T-cell (primary cell): ENCODE results near the gene GCNT1. TPM values are rescaled to one million over a fixed set of nuclear protein-coding genes. Genes with fewer than 3 reads are reported as not detected.
A peak's percentile ranks its signal among the peaks of the same experiment; 100 is the strongest.
"Not testable (repeated sequence)": the region's sequence is repeated elsewhere in the genome, so short reads cannot be mapped to it uniquely, and the experiment has no call there.

Experiments used
- ATAC-seq, 4 experiments: fragments of 200-7000 bp in 3 of 4; fragments of 150-1000 bp in 1 of 4; cut with Tn5 transposase; replicated peaks in 1 of 4; 1 replicate in 3 of 4; 2 replicates in 1 of 4; pipeline ENCODE4 v1.10.0; 2021; ENCODE audit warnings: moderate library complexity in 3 of 4, mild to moderate bottlenecking in 2 of 4, moderate number of reproducible peaks in 1 of 4
- CTCF ChIA-PET, 2 donors: fragments of 300-600 bp; sonication (Branson Sonifier 250); formaldehyde crosslinking; loops; one replicate each; lab custom pipeline; 2022; ENCODE audit warnings: antibody characterized with exemption in 2 of 2; lab: Charles Lee
- POLR2A ChIA-PET, 2 donors: fragments of 300-600 bp; sonication (Branson Sonifier 250); formaldehyde crosslinking; loops; one replicate each; lab custom pipeline; 2022; ENCODE audit warnings: antibody characterized with exemption in 2 of 2; lab: Charles Lee
- DNase-seq, 35 experiments: peaks; one replicate each; pipeline versions ENCODE4 v3.0.0 to v3.0.0-alpha.2; 2013 to 2023
- H3K27ac ChIP-seq: one replicate; pipeline ENCODE4 v1.5.1; 2013; ENCODE audit warnings: low read length
- H3K27me3 ChIP-seq, 2 experiments: replicated peaks in 1 of 2; 1 replicate in 1 of 2; 2 replicates in 1 of 2; pipeline versions ENCODE4 v1.6.1 to v1.7.0; 2013; ENCODE audit warnings: low read length in 1 of 2, mixed read lengths in 1 of 2; ENCODE audit not compliant: control insufficient read depth in 2 of 2, insufficient read depth in 2 of 2; ENCODE audit errors: extremely low read depth in 1 of 2
- H3K36me3 ChIP-seq, 2 donors: 1 replicate in 1 of 2; 2 replicates in 1 of 2; pipeline versions ENCODE4 v1.6.1 to v1.7.0; 2013; ENCODE audit warnings: low read length in 1 of 2; ENCODE audit not compliant: control insufficient read depth in 2 of 2, insufficient read depth in 1 of 2; ENCODE audit errors: extremely low read depth in 1 of 2
- H3K4me1 ChIP-seq, 2 experiments: 1 replicate in 1 of 2; 2 replicates in 1 of 2; pipeline versions ENCODE4 v1.6.1 to v1.7.0; 2013; ENCODE audit warnings: low read length in 2 of 2, mixed read lengths in 1 of 2; ENCODE audit not compliant: insufficient read depth in 2 of 2, control insufficient read depth in 1 of 2; ENCODE audit errors: extremely low read depth in 1 of 2
- H3K4me3 ChIP-seq, 2 donors: 1 replicate in 1 of 2; 2 replicates in 1 of 2; pipeline versions ENCODE4 v1.5.1 to v1.7.0; 2013; ENCODE audit warnings: mild to moderate bottlenecking in 2 of 2, low read length in 1 of 2, moderate library complexity in 1 of 2; ENCODE audit not compliant: control insufficient read depth in 1 of 2; ENCODE audit errors: extremely low read depth in 1 of 2
- H3K9me3 ChIP-seq: 2 replicates; pipeline ENCODE4 v1.7.0; 2013
- H3K27ac Mint-ChIP-seq, 2 donors: one replicate each; pipeline ENCODE4 v1.8.0; 2020 to 2021; ENCODE audit warnings: mild to moderate bottlenecking in 2 of 2, mixed read lengths in 2 of 2
- H3K27me3 Mint-ChIP-seq, 2 donors: one replicate each; pipeline ENCODE4 v1.8.0; 2021 to 2022; ENCODE audit warnings: mixed read lengths in 2 of 2
- H3K36me3 Mint-ChIP-seq: one replicate; pipeline ENCODE4 v1.8.0; 2021; ENCODE audit warnings: mixed read lengths
- H3K4me1 Mint-ChIP-seq, 3 donors: one replicate each; pipeline ENCODE4 v1.8.0; 2020 to 2022; ENCODE audit warnings: mixed read lengths in 3 of 3, mild to moderate bottlenecking in 1 of 3
- H3K4me3 Mint-ChIP-seq, 3 donors: one replicate each; pipeline ENCODE4 v1.8.0; 2020 to 2022; ENCODE audit warnings: mild to moderate bottlenecking in 3 of 3, mixed read lengths in 3 of 3, moderate library complexity in 3 of 3
- H3K9me3 Mint-ChIP-seq, 3 donors: one replicate each; pipeline ENCODE4 v1.8.0; 2020 to 2022; ENCODE audit warnings: mixed read lengths in 3 of 3
- WGBS: methylation state at CpG from one replicate; pipeline ENCODE4 v1.1.5; 2013; ENCODE audit warnings: missing lambda C conversion rate; ENCODE audit not compliant: insufficient coverage; 5-methylcytosine and 5-hydroxymethylcytosine counted together
- total RNA-seq, 35 experiments: library from RNA in 6 of 35; stranded (reverse) in 6 of 35; fragments of 120-200 nt in 1 of 35; gene quantifications; one replicate each; pipeline versions ENCODE4 v1.2.1 to v1.2.4 and lab custom pipeline; 2013 to 2026

GCNT1 gene
- total RNA-seq, 5 donors from 2014 or later (not counting 1 experiment from before 2014, with no cell fraction given) = 3.8 to 9.6 (median 4.9) TPM

DNA sequence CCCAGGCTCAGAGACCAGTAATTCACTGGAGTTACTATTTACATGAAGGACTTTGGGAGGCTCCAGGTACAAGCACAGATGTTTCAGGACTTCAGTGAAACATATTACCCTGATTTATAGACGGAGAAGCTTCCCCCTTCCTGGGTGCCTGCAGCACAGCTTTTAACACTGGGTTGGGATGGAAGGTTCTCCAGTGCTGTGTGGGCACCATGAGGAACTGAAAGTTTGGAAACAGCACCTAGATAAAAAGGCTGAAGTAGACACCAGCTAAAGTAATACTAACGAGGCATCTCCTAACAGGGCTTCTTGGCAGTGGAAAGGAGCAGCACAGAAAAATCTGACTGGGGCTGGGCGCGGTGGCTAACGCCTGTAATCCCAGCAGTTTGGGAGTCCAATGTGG lies 70.7 kb downstream of the GCNT1 start:
- ATAC-seq (no peak), DNase-seq (no peak)
- ChIA-PET POLR2A (no interaction called here), CTCF (no interaction called here)
- WGBS = 100% methylated on average over 2 of the region's 5 CpGs
- no peak overlapping the region for H3K4me3 Mint-ChIP-seq
- Histone ChIP-seq H3K4me3 (no peak overlapping the region), H3K36me3 (no peaks in the 10 kb centered on the region), H3K27me3 (no peaks in the 10 kb centered on the region), H3K27ac (no peak overlapping the region), H3K9me3 (no peaks in the 10 kb centered on the region), H3K4me1 (peaks cover 0 to 4% of the 10 kb centered on the region in 2 experiments)
- H3K36me3 Mint-ChIP-seq = no peaks in the 10 kb centered on the region
- H3K9me3 Mint-ChIP-seq = no peaks in the 10 kb centered on the region
- peaks cover 0 to 6% (median 0%) of the 10 kb centered on the region in 3 donors for H3K4me1 Mint-ChIP-seq
- no peak overlapping the region for H3K27ac Mint-ChIP-seq
- no peaks in the 10 kb centered on the region for H3K27me3 Mint-ChIP-seq

DNA sequence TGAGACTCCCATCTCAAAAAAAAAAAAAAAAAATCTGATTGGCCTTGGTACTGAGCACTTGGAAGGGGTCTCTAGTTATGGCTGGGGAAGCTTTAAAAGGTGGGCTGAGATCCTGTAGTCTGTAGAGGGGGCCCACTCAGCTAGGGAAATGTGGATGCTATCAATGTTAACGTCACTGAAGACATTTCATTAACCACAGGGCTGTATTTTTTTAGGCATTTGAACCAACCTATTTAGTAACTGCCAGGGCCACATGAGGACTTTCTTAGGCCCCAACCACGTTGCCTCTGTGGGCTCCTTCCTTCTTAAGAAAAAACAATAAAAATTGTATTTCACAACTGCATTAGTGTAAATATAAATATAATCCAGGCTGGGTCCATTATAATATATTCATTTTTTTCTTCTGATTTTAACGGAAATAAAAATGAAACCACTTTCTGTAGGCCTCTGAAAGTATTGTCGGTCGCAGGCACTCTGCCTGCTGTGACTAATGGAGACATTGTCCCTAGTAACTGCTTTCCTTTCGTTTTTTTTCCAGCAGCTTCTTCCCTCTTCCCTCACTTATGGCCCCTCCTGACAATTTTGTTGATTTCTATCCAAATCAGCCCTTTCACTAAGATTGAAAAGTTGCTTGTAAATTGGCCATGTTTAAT lies 71.6 kb downstream of the GCNT1 start:
- ChIA-PET POLR2A (interaction anchor here in 1 of 2 donors (0.7 kb wide), 1 partner anchor 46 kb away, joined by 3 read pairs; no protein-coding TSS in a partner anchor), CTCF (no interaction called here)
- Histone ChIP-seq H3K4me3 (no peak overlapping the region), H3K4me1 (peaks cover 0 to 4% of the 10 kb centered on the region in 2 experiments), H3K9me3 (no peaks in the 10 kb centered on the region), H3K36me3 (no peaks in the 10 kb centered on the region), H3K27me3 (no peaks in the 10 kb centered on the region), H3K27ac (no peak overlapping the region)
- no peaks in the 10 kb centered on the region for H3K36me3 Mint-ChIP-seq
- H3K27ac Mint-ChIP-seq = no peak overlapping the region
- H3K9me3 Mint-ChIP-seq = no peaks in the 10 kb centered on the region
- H3K4me3 Mint-ChIP-seq = no peak overlapping the region
- WGBS = no CpG with 5 or more reads among the region's 6 CpGs
- peaks cover 0 to 6% (median 0%) of the 10 kb centered on the region in 3 donors for H3K4me1 Mint-ChIP-seq
- ATAC-seq = no peak
- peaks cover 0 to under 1% of the 10 kb centered on the region in 2 donors for H3K27me3 Mint-ChIP-seq
- DNase-seq = peak in 1 of 35 experiments; percentile 5

DNA sequence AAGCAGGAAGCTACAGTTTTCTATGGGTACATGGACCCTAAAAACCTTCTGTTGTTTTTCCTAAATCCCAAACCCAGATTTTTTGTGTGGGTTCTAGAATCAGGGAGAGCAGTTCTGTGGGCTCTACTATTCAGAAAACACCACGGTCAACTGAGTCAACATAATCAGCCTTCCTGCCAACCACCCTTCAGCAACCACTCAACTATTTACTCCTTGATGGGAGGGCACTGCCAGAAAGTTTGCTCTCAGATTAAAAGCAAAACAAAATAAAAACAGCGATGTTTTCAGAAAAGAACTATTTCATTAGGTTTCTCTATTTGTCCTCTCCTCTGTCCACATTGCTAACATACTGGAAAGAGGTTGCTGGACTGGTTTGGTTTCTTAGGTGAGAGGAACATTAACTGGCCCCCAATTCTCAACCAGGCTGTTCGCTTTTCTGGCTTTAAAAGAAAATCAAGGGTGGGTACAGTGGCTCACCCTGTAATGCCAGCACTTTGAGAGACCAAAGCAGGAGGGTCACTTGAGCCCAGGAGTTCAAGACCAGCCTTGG lies 72.3 kb downstream of the GCNT1 start:
- H3K4me3 Mint-ChIP-seq = no peak overlapping the region
- ATAC-seq (no peak), DNase-seq (no peak)
- Histone ChIP-seq H3K27ac (no peak overlapping the region), H3K27me3 (no peaks in the 10 kb centered on the region), H3K4me1 (peaks cover 0 to 4% of the 10 kb centered on the region in 2 experiments), H3K36me3 (no peaks in the 10 kb centered on the region), H3K4me3 (no peak overlapping the region), H3K9me3 (no peaks in the 10 kb centered on the region)
- POLR2A ChIA-PET = no interaction called here
- no peaks in the 10 kb centered on the region for H3K9me3 Mint-ChIP-seq
- CTCF ChIA-PET = no interaction called here
- peaks cover 0 to 6% (median 0%) of the 10 kb centered on the region in 3 donors for H3K4me1 Mint-ChIP-seq
- 100% methylated on average over 1 of the region's 3 CpGs for WGBS
- H3K27me3 Mint-ChIP-seq = peaks cover 0 to 3% of the 10 kb centered on the region in 2 donors
- no peak overlapping the region for H3K27ac Mint-ChIP-seq
- H3K36me3 Mint-ChIP-seq = no peaks in the 10 kb centered on the region

DNA sequence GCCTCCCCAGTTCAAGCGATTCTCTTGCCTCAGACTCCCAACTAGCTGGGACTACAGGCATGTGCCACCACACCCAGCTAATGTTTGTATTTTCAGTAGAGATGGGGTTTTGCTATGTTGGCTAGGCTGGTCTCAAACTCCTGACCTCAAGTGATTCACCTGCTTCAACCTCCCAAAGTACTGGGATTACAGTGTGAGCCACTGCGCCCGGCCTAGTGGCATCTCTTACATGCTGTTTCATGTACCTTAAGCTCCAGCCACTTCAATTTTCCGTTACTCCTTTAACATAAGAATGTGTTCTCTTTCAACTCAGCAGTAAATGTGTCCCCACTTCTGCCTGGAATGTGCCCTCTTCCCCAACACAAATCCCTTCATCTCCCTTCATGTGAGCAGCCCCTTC lies 73.9 kb downstream of the GCNT1 start:
- H3K4me1 Mint-ChIP-seq, H3K36me3 ChIP-seq, H3K4me1 ChIP-seq, ATAC-seq, H3K4me3 Mint-ChIP-seq, H3K27me3 Mint-ChIP-seq, H3K36me3 Mint-ChIP-seq, H3K4me3 ChIP-seq, H3K27me3 ChIP-seq, DNase-seq, CTCF ChIA-PET, H3K27ac ChIP-seq, H3K27ac Mint-ChIP-seq, POLR2A ChIA-PET, H3K9me3 ChIP-seq, H3K9me3 Mint-ChIP-seq: not testable (repeated sequence)
- WGBS = 91% methylated on average over 3 of the region's 4 CpGs

DNA sequence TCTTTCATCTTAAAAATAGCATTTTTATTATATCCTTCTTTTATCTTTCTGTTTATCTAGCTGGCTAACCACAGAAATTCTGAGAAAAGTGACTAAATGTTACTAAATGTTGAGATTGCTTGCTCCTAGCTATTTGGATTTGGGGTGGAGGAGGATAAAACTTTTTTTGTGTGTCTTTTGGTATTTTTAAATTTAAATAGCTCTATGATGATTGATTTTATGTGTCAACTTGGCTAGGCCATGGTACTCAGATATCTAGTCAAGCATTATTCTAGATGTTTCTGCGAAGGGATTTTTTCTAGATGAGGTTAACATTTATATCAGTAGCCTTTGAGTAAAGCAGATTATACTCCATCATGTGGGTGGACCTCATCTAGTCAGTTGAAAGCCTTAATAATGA lies 75.0 kb downstream of the GCNT1 start:
- no peak overlapping the region for H3K27ac ChIP-seq
- no peak overlapping the region for H3K4me3 ChIP-seq
- ChIA-PET CTCF (interaction anchor here in 1 of 2 donors (0.6 kb wide), 1 partner anchor 1428 kb away, joined by 3 read pairs; no protein-coding TSS in a partner anchor), POLR2A (interaction anchor here in 1 of 2 donors (0.7 kb wide), 1 partner anchor 39 kb away, joined by 6 read pairs; no protein-coding TSS in a partner anchor)
- WGBS = no CpG with 5 or more reads among the region's 1 CpG
- no peaks in the 10 kb centered on the region for H3K9me3 Mint-ChIP-seq
- no peak for ATAC-seq
- H3K4me1 Mint-ChIP-seq = peaks cover 0 to 6% (median 0%) of the 10 kb centered on the region in 3 donors
- no peak overlapping the region for H3K4me3 Mint-ChIP-seq
- H3K36me3 ChIP-seq = no peaks in the 10 kb centered on the region
- H3K27ac Mint-ChIP-seq = no peak overlapping the region
- H3K4me1 ChIP-seq = peaks cover 0 to 4% of the 10 kb centered on the region in 2 experiments
- no peaks in the 10 kb centered on the region for H3K27me3 ChIP-seq
- DNase-seq = no peak
- no peaks in the 10 kb centered on the region for H3K9me3 ChIP-seq
- peaks cover 0 to 3% of the 10 kb centered on the region in 2 donors for H3K27me3 Mint-ChIP-seq
- no peaks in the 10 kb centered on the region for H3K36me3 Mint-ChIP-seq

DNA sequence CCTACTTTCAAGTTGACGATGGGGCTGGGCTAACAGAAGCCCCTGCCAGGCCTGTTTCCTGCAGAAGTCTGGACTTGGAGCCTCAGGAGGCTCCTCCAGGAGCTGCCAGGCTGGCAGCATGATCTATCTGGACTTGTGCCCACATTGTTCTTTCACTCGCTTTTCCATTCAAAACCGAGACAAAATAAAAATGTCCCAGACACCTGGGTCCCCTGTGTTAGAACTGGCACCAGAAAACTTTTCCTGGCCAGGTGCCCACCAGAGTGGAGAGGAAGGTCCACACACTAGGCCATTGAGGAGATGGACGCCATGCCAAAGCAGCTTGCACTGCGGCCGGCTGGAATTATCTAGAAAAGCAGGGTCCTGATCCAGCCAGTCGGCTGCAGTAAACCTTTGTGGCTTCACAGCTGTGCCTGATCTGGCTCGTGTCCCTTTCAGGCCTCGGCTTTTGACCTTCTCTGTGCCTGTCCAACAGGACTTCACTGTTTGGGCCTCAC lies 78.2 kb downstream of the GCNT1 start:
- Mint-ChIP-seq H3K4me3 (no peak overlapping the region), H3K36me3 (no peaks in the 10 kb centered on the region), H3K27ac (no peak overlapping the region), H3K27me3 (peaks cover 0 to 3% of the 10 kb centered on the region in 2 donors), H3K9me3 (no peaks in the 10 kb centered on the region), H3K4me1 (peaks cover 0 to 2% (median 0%) of the 10 kb centered on the region in 3 donors)
- 85% methylated on average over 8 of the region's 9 CpGs for WGBS
- H3K4me3 ChIP-seq = no peak overlapping the region
- no peaks in the 10 kb centered on the region for H3K27me3 ChIP-seq
- no peaks in the 10 kb centered on the region for H3K9me3 ChIP-seq
- POLR2A ChIA-PET = no interaction called here
- H3K27ac ChIP-seq = no peak overlapping the region
- no peaks in the 10 kb centered on the region for H3K36me3 ChIP-seq
- CTCF ChIA-PET = interaction anchor here in 1 of 2 donors (0.5 kb wide), 1 partner anchor 90 kb away, joined by 10 read pairs; no protein-coding TSS in a partner anchor
- H3K4me1 ChIP-seq = no peaks in the 10 kb centered on the region
- ATAC-seq (no peak), DNase-seq (peak in 1 of 35 experiments; percentile 1)
